MM.1S (cell line): ENCODE data around the gene NPEPPS.

Source experiments
- DNase-seq: peaks from one replicate; pipeline ENCODE4 v3.0.0-alpha.2; 2015
- H2AFZ ChIP-seq: fragments of 300-600 bp; sonication (generic); 2 replicates; pipeline ENCODE4 v1.6.0; 2016; ENCODE audit warnings: antibody characterized with exemption, low read length
- H3F3A ChIP-seq: fragments of 300-600 bp; sonication (generic); 2 replicates; pipeline ENCODE4 v1.6.1; 2016; ENCODE audit warnings: mild to moderate bottlenecking, antibody characterized with exemption, low read length, moderate library complexity, mixed read lengths; ENCODE audit not compliant: insufficient read depth
- H3K27ac ChIP-seq: fragments of 300-600 bp; sonication (generic); 2 replicates; pipeline ENCODE4 v1.5.1; 2016; ENCODE audit warnings: mild to moderate bottlenecking, low read length
- H3K27me3 ChIP-seq: fragments of 300-600 bp; sonication (generic); replicated peaks from 2 replicates; pipeline ENCODE4 v1.6.0; 2016; ENCODE audit warnings: low read length; ENCODE audit not compliant: insufficient read depth
- H3K36me3 ChIP-seq: fragments of 300-600 bp; sonication (generic); replicated peaks from 2 replicates; pipeline ENCODE4 v1.6.1; 2016; ENCODE audit warnings: mild to moderate bottlenecking, low read length, mixed read lengths; ENCODE audit not compliant: insufficient read depth
- H3K4me1 ChIP-seq: fragments of 300-600 bp; sonication (generic); 2 replicates; pipeline ENCODE4 v1.6.1; 2016; ENCODE audit warnings: low read length, mixed read lengths
- H3K4me2 ChIP-seq: fragments of 300-600 bp; sonication (generic); 2 replicates; pipeline ENCODE4 v1.6.0; 2016; ENCODE audit warnings: low read depth, low read length
- H3K4me3 ChIP-seq: fragments of 300-600 bp; sonication (generic); 2 replicates; pipeline ENCODE4 v1.5.1; 2016; ENCODE audit warnings: low read length, mixed read lengths
- H3K79me2 ChIP-seq: fragments of 300-600 bp; sonication (generic); 2 replicates; pipeline ENCODE4 v1.6.1; 2016; ENCODE audit warnings: mixed run types, low read length, mixed read lengths
- H3K9ac ChIP-seq: fragments of 300-600 bp; sonication (generic); 2 replicates; pipeline ENCODE4 v1.6.1; 2016; ENCODE audit warnings: low read length, mixed read lengths
- H3K9me2 ChIP-seq: fragments of 300-600 bp; sonication (generic); replicated peaks from 2 replicates; pipeline ENCODE4 v1.6.1; 2016; ENCODE audit warnings: mild to moderate bottlenecking, low read length, mixed read lengths; ENCODE audit not compliant: insufficient read depth
- H3K9me3 ChIP-seq: fragments of 300-600 bp; sonication (generic); replicated peaks from 2 replicates; pipeline ENCODE4 v1.6.1; 2016; ENCODE audit warnings: mild to moderate bottlenecking, low read length, mixed read lengths; ENCODE audit not compliant: insufficient read depth
- H4K20me1 ChIP-seq: fragments of 300-600 bp; sonication (generic); 2 replicates; pipeline ENCODE4 v1.6.1; 2016; ENCODE audit warnings: mild to moderate bottlenecking, low read length, moderate library complexity, mixed read lengths; ENCODE audit not compliant: insufficient read depth
- CTCF ChIP-seq: fragments of 300-600 bp; sonication (generic); IDR thresholded peaks from 2 replicates; pipeline ENCODE4 v1.5.1; 2016; ENCODE audit warnings: antibody characterized with exemption, low read length, mixed read lengths
- EZH2 ChIP-seq: fragments of 300-600 bp; sonication (generic); optimal IDR thresholded peaks from 2 replicates; pipeline ENCODE3; 2017; ENCODE audit warnings: low read depth, mild to moderate bottlenecking, antibody characterized with exemption, low read length, mixed read lengths
- EZH2phosphoT487 ChIP-seq: fragments of 300-600 bp; sonication (generic); IDR thresholded peaks from 2 replicates; pipeline ENCODE4 v1.6.1; 2018; ENCODE audit warnings: antibody characterized with exemption, low read length

Gene NPEPPS

GRCh38 chr17:47633996-47634395, 103.1 kb downstream of the NPEPPS start:
- no peak for DNase-seq
- no peak overlapping the region for H3K4me3 ChIP-seq

GRCh38 chr17:47634870-47635269, 104.0 kb downstream of the NPEPPS start:
- Histone ChIP-seq H3K4me2 (no peak overlapping the region), H3K79me2 (no peaks in the 10 kb centered on the region), H3K4me3 (no peak overlapping the region), H3K36me3 (no peaks in the 10 kb centered on the region), H3K9me3 (no peaks in the 10 kb centered on the region), H3K9me2 (no peaks in the 10 kb centered on the region), H3K9ac (no peak overlapping the region), H3K4me1 (no peaks in the 10 kb centered on the region), H4K20me1 (no peaks in the 10 kb centered on the region), H3F3A (no peaks in the 10 kb centered on the region), H3K27me3 (no peaks in the 10 kb centered on the region), H3K27ac (no peak overlapping the region), H2AFZ (no peak overlapping the region)
- TF ChIP-seq EZH2phosphoT487: no peak
- no peak for TF ChIP-seq CTCF
- no peak for TF ChIP-seq EZH2
- DNase-seq: no peak

More at GRCh38 chr17:47633996-47634395, 103.1 kb downstream of the NPEPPS start:
- H3F3A ChIP-seq: no peaks in the 10 kb centered on the region
- no peaks in the 10 kb centered on the region for H3K9me2 ChIP-seq
- no peak overlapping the region for H3K27ac ChIP-seq
- no peaks in the 10 kb centered on the region for H4K20me1 ChIP-seq
- H3K9me3 ChIP-seq: no peaks in the 10 kb centered on the region
- no peaks in the 10 kb centered on the region for H3K4me1 ChIP-seq
- H3K27me3 ChIP-seq: no peaks in the 10 kb centered on the region
- TF ChIP-seq EZH2: no peak
- no peak for TF ChIP-seq CTCF
- no peak for TF ChIP-seq EZH2phosphoT487
- no peak overlapping the region for H3K9ac ChIP-seq
- H3K36me3 ChIP-seq: no peaks in the 10 kb centered on the region
- H3K4me2 ChIP-seq: no peak overlapping the region
- no peak overlapping the region for H2AFZ ChIP-seq
- no peaks in the 10 kb centered on the region for H3K79me2 ChIP-seq

- H3K36me3 ChIP-seq: no peaks in the 10 kb centered on the region
- H3K27ac ChIP-seq: no peak overlapping the region
- TF ChIP-seq EZH2 (no peak), EZH2phosphoT487 (no peak)
- H3F3A ChIP-seq: no peaks in the 10 kb centered on the region
- no peaks in the 10 kb centered on the region for H3K9me2 ChIP-seq
- no peak overlapping the region for H3K4me3 ChIP-seq
- H3K79me2 ChIP-seq: no peaks in the 10 kb centered on the region
- H4K20me1 ChIP-seq: no peaks in the 10 kb centered on the region
- no peak for DNase-seq
- H3K4me2 ChIP-seq: no peak overlapping the region
- H3K9ac ChIP-seq: no peak overlapping the region
- no peaks in the 10 kb centered on the region for H3K27me3 ChIP-seq
- no peak overlapping the region for H2AFZ ChIP-seq
- H3K9me3 ChIP-seq: no peaks in the 10 kb centered on the region
- H3K4me1 ChIP-seq: no peaks in the 10 kb centered on the region
Observed at GRCh38 chr17:47635734-47636133, 104.8 kb downstream of the NPEPPS start.

GRCh38 chr17:47636273-47637030, 105.5 kb downstream of the NPEPPS start:
- Histone ChIP-seq H3K79me2 (no peaks in the 10 kb centered on the region), H3K4me2 (no peak overlapping the region), H3K9me3 (no peaks in the 10 kb centered on the region), H4K20me1 (no peaks in the 10 kb centered on the region), H3K9ac (no peak overlapping the region), H3K9me2 (no peaks in the 10 kb centered on the region), H3F3A (peaks cover 4% of the 10 kb centered on the region; the same call in 1 of the 2 replicates), H3K4me3 (no peak overlapping the region), H3K27me3 (no peaks in the 10 kb centered on the region), H3K27ac (no peak overlapping the region), H2AFZ (no peak overlapping the region), H3K36me3 (no peaks in the 10 kb centered on the region), H3K4me1 (peaks cover 4% of the 10 kb centered on the region)
- DNase-seq: no peak
- TF ChIP-seq CTCF (no peak), EZH2phosphoT487 (no peak), EZH2 (no peak)
